ENCODE measurements around the gene CACNA1I.

DNA sequence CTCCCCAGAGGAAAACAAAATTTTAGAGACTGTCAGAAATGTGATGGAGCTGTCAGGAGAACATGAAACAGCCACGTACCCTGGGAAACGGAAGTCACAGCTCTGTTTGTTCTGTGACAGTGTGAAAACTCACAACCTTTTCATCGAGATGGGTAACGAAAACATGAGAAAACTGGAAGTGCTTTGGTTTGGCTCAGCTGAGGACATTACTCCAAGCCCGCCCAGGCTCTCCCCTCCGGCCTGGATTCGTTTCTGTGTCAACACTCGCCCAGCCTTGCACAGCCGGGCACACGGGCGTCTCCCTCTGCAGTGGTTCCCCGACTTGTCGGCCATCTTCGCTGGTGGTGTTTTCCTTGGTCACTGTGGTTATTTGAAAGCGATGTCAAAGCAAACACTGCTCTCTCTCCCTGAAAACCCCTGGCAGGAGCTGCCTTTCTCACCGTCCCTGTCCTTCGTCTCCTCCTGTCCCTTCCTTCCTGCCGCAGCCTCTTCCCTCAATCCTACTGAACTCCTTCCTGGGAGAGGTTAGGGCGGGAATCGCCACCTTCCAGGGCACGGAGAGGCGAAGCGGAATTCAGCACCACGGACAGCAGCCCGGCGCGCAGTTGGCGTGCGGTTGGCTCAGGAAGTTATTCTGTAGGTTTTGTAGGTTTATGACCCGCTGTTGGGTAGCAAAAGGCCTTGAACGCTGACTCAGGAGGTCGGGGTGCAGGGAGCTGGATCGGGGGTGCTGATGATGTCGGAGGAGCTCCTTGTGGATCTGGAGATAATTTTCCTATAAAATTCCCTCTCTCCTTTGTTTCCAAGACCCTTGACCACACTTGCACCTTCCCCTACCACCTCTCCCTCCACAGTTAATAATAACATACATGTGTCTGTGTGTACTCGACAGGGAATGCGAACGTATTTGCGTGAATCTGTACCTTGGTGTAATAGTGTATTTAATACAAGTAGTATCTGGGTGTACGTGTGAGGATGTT, 24.9 kb upstream of the CACNA1I start:
- TF ChIP-seq, protein P1, sequence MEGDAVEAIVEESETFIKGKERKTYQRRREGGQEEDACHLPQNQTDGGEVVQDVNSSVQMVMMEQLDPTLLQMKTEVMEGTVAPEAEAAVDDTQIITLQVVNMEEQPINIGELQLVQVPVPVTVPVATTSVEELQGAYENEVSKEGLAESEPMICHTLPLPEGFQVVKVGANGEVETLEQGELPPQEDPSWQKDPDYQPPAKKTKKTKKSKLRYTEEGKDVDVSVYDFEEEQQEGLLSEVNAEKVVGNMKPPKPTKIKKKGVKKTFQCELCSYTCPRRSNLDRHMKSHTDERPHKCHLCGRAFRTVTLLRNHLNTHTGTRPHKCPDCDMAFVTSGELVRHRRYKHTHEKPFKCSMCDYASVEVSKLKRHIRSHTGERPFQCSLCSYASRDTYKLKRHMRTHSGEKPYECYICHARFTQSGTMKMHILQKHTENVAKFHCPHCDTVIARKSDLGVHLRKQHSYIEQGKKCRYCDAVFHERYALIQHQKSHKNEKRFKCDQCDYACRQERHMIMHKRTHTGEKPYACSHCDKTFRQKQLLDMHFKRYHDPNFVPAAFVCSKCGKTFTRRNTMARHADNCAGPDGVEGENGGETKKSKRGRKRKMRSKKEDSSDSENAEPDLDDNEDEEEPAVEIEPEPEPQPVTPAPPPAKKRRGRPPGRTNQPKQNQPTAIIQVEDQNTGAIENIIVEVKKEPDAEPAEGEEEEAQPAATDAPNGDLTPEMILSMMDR (IDR thresholded peaks at IDR 0.05 in 4 of 5, conservative IDR thresholded peaks at IDR 0.05 in 1 of 5), result no peak
- TF ChIP-seq POLR2A (IDR thresholded peaks at IDR 0.05), result no peak
